GM13977 (cell line): Measurements from ENCODE around the gene KRTCAP2.

Experiments used
- DNase-seq: peaks from one replicate; pipeline ENCODE4 v3.0.0; 2012; ENCODE audit warnings: low spot score
- CTCF ChIP-seq: IDR thresholded peaks from 2 replicates; pipeline ENCODE4 v1.5.1; 2012; ENCODE audit warnings: mild to moderate bottlenecking, control low read depth; ENCODE audit not compliant: insufficient read depth; ENCODE audit errors: extremely low read depth, missing control alignments
- in situ Hi-C: fragments of 300-500 bp; cut with MboI; formaldehyde crosslinking; loops from one replicate; pipeline ENCODE4 v1.12.0; 2022; ENCODE audit warnings: low sequenced_read_pairs, low pct_unique_long_range_greater_than_20kb, mixed read lengths, inconsistent platforms; ENCODE audit not compliant: unreplicated experiment

KRTCAP2 gene

DNA sequence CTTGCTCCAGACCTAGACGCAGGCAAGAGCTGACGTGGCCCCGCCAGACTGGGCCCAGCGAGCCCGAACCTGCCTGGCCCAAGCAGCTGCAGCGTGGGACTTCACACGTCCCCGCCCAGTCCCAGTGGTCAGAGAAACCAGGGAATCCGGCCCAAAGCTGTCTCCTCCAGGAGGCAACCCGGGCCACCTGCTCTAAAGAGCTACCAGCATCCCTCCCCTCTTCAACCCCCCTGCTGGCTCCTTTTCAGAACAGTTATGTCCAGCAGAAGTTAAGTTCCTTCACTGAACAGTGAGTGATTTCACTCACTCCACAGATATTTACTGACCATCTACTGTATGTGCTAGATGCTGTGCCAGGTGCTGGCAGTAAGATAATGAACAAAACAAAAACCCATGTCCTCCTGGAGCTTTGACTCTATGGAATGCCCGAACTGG lies 47.6 kb downstream of the KRTCAP2 start:
- in situ Hi-C loops: no loop called here
- no peak for TF ChIP-seq CTCF
- DNase-seq: no peak

- no peak for TF ChIP-seq CTCF
- in situ Hi-C loops: no loop called here
- DNase-seq: no peak
Observed at GRCh38 chr1:155124503-155125463, 48.3 kb downstream of the KRTCAP2 start.

GRCh38 chr1:155123801-155124200 lies 49.3 kb downstream of the KRTCAP2 start:
- in situ Hi-C loops: no loop called here
- no peak for DNase-seq
- no peak for TF ChIP-seq CTCF

DNA sequence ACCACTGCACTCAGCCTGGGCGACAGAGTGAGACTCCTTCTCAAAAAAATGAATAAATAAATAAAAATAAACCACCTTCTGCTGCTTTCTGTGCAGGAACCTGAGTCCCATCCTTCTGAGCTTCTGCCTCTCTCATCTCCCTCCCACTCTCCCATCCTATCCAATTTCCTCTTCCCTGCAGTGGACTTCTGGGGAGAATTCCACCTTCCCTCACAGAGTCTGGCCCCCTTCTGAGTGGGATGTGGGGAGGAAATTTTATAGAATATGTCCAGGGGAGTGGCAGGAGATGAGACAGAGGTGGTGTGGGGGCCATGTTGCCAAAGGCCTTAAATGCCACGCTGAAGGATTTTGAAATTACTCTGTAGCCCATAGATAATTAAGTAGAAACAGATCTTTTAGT lies 50.8 kb downstream of the KRTCAP2 start:
- no peak for TF ChIP-seq CTCF
- DNase-seq: no peak
- in situ Hi-C loops: no loop called here

DNA sequence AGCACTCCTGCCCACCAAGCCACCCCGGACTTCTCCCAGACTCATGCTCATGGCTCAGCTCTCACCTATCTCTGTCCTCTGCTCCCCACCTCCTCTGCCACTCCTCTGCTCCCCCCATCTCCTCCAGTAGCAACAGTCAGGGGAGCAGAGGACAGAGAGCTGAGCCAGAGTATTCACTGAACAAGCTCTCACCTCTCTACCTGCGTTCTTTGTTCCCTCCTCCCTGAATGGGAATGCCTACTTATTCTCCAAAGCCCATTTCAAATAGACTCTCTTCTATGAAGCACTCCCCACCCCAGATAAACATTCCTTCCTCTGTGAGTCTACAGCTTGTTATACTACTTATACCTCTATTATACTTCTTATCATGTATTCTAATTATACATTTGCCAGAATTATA lies 51.9 kb downstream of the KRTCAP2 start:
- in situ Hi-C loops: no loop called here
- no peak for TF ChIP-seq CTCF
- DNase-seq: no peak

- no peak for DNase-seq
- in situ Hi-C loops: no loop called here
- no peak for TF ChIP-seq CTCF
Observed at GRCh38 chr1:155120253-155120652, 52.9 kb downstream of the KRTCAP2 start.
